NCI-H146 treated with DMSO at 0.1 percent for 48 hours (cell line): ENCODE data around the gene TECTA.
"Not testable (repeated sequence)": the region's sequence is repeated elsewhere in the genome, so short reads cannot be mapped to it uniquely, and the experiment has no call there.

Source experiments
- DNase-seq: peaks from one replicate; lab custom pipeline; 2025; ENCODE audit not compliant: unreplicated experiment; lab: John Stamatoyannopoulos, UW

The TECTA gene

DNA sequence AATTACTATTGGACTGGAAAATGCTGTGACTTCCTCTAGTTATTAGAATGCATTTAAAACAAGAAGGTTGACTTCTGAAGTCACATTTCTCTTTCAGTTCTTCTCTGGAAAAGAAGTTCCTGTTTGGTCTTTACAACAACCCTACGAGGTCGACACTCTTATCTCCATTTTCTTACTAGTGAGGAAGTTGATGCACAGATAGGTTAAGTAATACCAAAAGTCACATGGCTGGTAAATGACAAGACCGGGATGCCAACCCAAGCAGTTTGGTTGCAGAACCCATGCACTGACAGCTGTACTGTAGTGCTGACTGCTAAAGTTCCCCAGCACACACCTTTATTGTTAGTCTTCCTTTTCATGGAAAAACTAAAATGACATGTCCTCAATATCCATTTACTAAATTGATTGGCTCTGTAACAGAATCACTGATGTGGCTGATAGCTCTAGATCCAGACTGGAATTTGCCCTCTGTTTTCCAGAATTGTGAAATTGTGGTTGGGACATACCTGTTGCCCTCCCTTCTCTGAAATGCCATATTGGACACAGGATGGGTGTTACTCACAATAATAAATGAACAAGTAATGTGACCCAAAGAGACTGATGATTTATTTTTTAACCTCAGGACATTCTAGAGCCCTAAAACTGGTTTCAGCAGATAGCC is 9.4 kb upstream of the TECTA start:
- DNase-seq, result no peak

DNA sequence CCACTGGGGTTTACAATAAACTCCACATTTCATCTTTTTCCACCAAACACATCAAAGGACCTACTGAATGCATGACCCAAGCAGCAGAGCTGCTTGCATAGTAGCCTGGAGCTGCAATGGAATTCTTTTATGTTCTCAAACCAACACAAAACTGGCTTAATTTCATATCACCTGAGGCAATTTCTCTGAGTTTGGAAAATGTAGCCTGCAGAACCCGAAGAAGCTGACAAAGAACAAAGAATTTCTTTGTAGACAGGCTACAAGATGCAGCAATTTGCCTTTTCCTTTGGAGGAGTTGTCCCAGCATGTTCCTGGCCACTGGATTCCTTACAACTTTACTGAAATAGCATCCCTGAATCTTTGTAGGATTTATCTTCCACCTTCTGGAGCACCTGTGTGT is 5.5 kb upstream of the TECTA start:
- no peak for DNase-seq

DNA sequence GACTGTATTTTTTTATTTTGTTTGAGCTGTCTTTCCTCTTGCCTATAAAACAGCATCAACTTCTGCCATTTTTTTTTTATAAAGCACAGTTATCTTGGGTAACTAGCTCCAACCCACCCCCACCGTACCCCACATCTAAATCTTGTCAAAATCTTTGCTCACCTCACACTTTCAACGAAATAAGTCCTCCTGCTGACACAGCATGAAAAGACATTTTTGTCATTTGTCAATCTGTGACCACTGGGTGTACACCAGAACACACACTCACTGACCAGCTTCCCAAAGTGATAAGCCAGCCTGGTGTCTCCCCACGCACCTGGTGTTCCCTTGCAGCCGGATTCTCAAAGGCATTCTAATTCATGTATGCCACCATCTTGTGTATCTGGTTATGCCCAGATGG is 1.7 kb upstream of the TECTA start:
- DNase-seq, result no peak

DNA sequence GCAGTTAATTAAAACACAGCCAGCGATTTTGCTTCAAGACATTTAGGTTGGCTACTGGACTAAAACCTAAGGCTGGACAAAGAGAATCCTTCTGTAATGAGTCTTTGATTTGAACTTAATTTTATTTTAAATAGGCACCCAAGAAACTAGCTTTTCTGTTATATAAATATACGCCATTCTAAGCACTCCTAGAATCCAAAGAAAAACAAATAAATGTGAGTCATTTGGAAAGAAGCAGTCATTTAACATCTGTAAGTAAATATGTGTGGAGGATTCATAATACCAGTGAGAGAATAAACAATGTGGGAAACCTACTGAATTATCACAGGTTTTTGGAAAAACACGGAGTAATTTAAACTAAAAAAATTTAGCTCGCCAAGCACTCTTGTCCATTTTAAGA is 1.2 kb upstream of the TECTA start:
- no peak for DNase-seq

DNA sequence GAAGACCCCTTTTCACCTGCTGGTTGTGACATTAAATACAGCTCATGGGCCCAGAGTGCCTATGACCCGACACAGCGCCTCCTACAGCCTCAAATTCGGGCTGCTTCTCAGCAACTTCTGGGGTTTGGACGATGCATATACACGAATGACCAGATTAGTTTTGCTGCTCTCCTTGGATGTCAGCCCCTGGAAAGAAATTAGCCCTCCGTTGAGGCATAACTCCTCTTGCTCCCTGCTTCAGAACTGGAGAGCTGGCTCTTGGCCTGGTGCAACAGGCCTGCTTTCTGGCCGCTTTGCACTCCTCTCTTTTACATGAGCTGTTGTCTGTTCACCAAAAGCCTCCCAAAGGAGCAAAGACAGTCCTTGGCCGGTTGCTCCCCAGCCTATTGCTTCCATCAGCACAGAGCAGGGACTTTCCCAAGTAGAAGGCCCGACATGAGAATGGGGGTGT is 3.3 kb downstream of the TECTA start:
- DNase-seq, result no peak

DNA sequence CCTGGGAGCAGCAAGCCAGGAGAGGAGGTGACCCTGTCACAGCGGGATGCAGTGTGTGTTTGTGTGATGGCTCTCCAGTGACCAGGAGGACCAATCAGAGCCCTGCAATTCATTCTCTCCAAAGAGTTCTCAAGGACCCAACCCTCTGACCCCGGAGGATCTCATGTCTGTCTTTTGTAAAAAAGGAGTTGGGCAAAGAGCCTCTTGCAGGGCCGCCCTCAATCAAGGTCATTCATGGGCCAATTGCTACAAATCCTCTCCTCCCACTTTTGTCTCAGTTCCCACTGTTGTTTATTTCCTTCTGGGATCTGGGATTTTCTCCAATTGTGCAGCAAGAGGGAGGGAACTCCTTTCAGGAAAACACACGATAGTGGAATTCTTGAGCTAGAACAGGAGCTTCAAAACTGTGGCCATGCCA is 4.0 kb downstream of the TECTA start:
- no peak for DNase-seq

DNA sequence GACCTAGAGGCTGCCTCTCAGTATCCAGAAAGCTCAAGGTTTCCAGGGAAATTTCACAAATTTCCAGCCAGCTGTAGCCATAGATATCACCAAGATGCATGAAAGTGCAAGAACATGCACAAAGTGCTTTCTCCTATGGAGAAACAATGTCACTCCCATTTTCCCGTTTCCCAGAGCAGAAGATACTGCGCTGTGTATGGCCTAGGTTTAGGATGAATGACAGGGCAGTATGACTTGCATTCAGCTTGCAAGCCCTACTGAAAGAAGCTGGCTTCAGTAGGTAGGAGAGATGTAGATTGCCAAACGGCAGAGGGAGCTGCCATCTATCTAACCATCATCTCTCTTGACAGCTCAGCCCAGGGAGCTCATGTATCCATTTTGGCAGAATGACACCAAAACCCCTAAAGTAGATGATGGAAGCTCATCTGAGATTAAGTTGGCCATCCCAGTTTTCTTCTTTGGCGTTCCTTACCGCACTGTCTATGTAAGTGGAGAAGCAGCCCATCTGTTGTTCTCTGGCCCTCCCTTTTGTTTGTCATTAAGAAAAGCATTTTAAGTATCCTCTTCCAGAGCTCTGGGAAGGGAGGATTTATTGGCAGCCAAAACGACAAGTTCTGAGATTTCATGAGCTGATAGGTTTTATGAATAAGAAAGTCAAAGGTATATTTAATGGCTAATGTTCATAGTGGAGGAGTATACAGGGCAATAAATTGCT is 4.6 kb downstream of the TECTA start:
- DNase-seq, result no peak

DNA sequence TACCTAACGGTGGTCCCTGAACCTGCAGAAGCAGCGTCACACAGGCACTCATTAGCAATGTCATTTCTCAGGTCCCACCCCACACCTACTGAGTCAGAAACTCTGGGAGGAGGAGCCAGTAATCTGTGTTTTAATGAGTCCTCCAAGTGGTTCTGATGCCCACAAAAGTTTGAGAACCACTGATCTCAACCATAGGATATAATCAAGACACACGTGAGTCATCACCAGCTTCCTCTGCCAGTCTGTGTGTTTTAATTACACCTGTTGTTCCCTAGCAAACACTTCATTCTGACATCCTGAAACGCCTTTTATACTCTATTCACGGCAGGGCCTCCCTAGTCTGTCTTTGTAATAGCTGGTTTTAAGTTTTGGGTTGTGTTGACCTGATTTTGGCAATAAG is 5.8 kb downstream of the TECTA start:
- no peak for DNase-seq

DNA sequence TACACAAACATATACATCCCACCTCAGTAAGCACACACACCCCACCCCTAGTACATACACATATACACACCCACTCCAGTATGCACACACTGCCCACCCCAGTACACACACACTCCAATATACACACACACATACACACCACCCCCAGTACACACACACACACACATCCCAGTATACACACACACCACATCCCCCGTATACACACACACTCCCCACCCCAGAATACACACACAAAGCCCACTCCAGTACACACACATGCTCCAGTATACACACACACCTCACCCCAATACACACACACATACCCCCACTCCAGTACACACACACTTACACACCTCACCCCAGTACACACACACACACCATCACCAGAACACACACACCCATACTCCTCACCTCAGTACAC is 7.4 kb downstream of the TECTA start:
- DNase-seq, result no peak

DNA sequence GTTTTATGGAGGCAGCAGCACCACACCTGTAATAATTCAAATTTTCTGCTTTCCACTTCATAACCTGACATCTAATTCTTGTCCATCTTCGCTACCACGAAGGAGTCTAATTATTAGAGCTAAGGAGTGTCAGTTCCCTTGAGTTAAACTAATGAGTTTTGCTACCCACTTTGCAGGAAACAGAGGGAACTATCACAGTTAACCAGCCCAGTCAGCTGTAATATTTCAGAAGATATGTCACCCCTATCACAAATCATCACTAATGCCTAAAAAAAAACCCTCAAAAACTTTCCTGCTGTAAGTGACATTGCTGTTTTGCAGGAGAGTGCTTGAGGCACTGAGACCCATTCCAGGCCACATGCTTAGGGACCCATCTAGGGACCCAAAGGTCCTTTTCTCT is 8.4 kb downstream of the TECTA start:
- no peak for DNase-seq

DNA sequence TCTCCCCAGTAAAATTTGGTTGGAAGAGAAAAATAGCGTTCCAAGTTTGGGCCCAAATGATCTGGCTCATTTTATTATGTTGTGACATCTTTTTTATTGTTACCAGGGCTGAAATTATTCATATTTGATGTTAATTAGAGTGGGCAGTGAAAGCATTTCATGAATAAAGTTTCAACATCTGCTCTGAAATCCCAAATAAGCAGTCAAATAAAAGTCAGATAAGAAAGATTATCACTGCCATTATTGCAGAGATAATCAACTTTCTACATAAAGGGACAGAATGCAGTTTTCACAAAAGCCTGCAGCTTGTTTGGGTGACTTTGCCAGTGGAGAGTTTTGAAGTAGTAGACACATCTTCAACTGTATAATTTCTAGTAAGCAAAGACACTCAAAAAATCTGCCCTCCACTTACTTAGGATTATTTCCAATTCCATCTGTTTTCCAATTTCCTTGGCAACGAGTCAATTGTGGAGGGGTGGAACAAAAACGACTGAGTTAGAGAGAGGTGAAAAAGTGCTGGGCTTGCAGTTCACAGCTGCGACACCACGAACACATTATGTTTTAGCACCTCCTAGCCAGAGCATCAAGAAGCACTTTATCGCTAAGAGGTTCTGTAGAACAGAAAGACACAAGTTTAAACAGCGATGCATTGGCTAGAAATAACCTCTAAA is 9.0 kb downstream of the TECTA start:
- no peak for DNase-seq

DNA sequence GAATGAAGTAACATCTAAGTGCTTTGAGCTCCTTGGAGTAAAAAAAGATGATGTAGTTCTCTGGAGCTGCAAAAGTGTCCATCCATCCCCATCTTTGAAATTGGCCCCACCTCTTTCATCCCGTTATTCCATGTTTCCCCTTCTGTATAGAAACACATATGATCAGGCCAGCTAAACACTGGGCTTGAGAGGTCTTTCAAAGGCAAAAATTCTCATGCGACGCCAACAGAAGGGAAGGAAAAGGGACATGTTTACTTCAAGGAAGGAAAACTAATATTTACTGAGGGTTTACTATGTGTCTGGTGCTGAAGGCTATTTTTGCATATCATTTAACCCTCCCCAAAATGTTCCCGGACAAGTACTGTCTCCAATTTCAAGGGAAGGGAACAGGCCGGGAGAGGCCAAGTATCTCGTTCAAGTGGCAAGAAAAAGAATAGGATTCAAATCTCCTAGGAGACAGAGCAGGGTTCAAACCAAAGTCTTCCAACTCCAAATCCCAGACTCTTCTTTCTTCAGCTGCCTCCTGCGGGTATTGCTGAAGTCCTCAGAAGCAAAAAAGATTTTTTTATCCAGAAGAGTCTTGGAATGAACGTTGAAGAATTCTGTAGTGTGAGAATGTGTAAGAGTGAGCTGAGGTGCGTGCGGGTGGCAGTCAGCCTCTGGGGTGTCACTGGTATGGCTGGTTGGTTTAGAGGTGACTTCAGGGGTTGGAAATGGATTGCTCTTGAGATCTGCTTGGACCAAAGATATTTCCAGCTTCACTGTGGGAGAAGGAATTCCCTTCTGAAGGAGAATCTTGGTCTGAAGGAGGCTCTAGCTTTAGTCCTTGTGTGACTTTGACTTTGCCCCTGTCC is 10.1 kb downstream of the TECTA start:
- no peak for DNase-seq

DNA sequence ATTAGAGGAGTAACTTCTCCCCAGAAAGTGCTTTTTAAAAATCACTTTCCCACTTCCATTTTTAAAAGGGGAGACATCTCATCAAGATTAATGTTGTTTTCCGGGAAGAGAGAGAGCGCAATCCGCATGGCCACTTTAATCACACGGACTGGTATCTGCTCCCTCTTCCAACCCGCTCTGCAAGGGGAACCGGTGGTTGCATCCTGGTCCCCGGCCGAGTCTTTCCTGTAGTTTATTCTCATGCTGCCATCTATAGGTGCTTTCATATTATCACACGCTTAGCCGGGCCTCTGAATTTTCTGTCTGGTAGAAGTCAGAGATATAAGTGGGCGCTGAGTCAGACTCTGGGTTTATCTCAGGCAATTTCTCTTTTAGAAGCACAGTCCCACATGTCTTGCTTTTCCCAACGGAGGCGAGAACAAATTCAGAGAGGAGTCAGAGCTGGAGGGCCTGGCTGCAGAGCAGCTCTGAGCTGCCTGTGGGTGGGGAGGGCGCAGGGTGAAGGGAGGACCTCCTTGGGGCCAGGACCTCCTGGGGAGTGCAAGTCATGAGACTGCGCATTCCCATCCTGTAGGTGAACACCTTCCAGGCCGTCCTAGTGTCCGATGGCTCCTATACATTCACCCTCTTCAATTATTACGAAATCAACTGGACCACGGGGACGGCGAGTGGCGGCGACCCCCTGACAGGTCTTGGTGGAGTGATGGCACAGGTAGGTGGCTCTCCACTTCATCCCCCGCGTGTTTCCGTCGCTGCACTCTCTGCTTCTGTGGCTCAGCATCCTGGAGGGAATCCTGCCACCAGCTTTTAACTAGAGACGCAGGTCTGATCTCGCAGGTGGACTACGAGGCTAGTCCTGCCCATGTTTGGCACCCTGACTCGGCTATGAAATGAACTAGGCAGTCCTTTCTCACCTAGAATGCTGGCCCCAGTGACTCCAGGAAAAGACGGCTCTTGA is 11.7 kb downstream of the TECTA start:
- DNase-seq, result peak; percentile 76

DNA sequence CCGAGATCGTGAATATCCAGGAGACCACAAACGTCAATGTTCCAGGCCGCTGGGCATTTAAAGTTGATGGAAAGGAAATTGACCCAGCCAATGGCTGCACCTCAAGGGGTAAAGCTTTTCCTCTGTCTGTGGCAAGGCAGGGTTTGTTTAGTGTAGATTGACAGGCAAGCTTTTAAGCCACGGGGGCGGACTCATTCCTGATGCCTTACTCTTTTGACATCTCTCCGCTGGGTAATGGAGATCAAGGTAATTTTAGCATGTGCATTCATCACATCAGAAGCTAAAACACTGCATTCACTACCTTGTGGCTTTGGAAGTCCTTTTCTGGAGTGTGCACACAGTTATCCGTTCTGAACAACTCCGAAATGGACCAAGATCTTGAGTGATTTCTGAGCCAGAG is 12.6 kb downstream of the TECTA start:
- no peak for DNase-seq

DNA sequence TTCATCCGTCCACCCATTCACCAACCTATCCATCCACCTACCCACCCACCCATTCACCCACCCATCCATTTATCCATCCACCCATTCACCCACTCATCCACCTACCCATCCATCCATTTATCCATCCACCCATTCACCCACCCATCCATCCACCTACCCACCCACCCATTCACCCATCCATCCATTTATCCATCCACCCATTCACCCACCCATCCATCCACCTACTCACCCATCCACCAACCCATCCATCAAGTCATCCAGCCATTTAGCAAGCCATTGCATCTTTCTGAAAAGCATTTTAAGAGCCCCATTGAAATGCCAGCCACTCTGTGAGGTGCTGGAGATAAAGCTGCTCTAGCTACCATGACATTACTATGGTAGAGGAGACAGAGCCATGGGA is 14.0 kb downstream of the TECTA start:
- DNase-seq, result not testable (repeated sequence)

DNA sequence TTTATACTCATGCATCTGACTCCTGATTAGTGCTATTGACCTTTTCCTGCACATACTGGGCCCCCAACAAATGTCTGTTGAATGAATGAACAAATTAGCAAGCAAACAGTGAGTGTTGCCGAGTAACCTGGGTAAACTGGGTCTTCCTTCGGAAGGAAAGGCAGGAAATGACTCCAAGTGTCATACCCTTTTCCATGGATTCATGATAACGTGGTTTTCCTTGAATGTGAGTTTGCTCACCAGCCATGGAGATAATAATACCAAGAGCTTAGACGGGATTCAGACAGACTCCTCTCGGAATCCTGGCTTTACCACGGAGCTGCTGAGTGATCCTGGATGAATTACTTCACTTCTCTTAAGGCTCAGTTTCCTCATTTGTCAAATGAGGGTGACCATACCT is 16.7 kb downstream of the TECTA start:
- DNase-seq, result no peak

DNA sequence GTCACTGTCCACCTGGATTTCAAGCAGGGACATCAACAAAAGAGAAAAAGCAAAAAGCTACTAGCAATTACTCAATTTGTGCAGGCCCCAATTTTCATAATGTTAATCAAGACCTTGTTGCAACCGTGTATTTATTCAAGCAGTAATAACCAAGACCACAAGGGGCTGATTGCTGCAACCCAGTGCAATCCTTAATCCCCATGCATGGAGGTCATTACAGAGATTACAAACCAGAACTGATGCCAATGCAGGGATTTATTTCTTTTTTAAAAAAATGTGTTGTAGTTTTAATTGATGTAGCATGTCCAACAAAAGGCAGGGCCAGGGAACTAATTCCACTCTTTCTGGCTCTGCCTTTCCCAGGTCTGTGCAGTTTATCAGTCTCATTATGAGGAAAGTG is 18.4 kb downstream of the TECTA start:
- no peak for DNase-seq

DNA sequence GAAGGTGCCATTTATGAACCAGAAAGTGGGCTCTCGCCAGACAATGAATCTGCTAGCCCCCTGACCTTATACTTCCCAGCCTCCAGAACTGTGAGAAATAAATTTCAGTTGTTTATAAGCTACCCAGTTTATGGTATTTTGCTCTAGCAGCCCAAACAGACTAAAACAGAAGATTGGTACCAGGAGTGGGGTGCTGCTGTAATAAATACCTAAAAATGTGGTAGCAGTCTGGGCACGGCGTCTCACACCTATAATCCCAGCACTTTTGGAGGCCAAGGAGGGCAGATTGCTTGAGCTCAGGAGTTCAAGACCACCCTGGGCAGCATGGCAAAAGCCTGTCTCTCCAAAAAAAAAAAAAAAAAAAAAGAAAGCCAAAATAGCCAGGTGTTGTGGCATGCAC is 21.3 kb downstream of the TECTA start:
- DNase-seq, result no peak

DNA sequence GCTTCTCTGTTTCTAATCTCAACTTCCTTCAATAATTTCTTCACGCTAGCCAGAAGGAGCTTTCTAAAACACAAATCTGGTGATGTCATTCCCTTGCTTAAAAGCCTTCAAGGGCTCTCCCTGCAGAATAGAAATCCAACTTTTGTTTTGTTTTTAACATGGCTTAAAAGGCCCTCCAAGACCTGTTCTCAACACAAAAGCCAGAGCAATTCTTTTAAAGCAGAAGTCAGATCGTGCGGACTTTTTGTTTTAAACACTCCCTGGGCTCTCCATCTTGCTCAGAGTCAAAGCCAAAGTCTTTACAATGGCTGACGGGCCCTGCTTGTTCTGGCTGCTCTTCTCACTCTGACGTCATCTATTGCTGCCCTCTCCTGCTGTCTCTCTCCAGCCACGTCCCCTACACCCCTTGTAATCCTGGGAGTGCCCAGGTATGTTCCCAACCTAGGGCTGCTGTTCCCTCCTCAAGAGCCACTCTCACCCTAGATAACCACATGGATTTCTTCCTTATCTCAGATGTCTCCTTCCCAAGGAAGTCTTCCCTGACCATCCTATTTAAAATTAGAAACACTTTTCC is 22.5 kb downstream of the TECTA start:
- DNase-seq, result no peak

DNA sequence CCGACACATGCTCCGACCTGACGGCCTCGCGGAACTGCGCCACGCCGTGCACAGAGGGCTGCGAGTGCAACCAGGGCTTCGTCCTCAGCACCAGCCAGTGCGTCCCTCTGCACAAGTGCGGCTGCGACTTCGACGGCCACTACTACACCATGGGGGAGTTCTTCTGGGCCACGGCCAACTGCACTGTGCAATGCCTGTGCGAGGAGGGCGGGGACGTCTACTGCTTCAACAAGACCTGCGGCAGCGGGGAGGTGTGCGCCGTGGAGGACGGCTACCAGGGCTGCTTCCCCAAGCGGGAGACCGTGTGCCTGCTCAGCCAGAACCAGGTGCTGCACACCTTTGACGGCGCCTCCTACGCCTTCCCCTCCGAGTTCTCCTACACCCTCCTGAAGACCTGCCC is 26.8 kb downstream of the TECTA start:
- no peak for DNase-seq
